Colonic mucosa (tissue), 4 donors: ENCODE results near the gene GFI1B. TPM values are rescaled to one million over a fixed set of nuclear protein-coding genes. Genes with fewer than 3 reads are reported as not detected.
A peak's percentile ranks its signal among the peaks of the same experiment; 100 is the strongest.
"Not testable (repeated sequence)": the region's sequence is repeated elsewhere in the genome, so short reads cannot be mapped to it uniquely, and the experiment has no call there.

Source experiments
- DNase-seq: peaks from one replicate; pipeline ENCODE4 v3.0.0-alpha.2; 2020
- H3K27ac ChIP-seq: fragments of 200-600 bp; one replicate; pipeline ENCODE4 v1.8.0; 2021
- H3K27me3 ChIP-seq: fragments of 200-600 bp; one replicate; pipeline ENCODE4 v1.8.0; 2021
- H3K36me3 ChIP-seq: fragments of 200-600 bp; one replicate; pipeline ENCODE4 v1.8.0; 2021
- H3K4me1 ChIP-seq: fragments of 200-600 bp; one replicate; pipeline ENCODE4 v1.8.0; 2021; ENCODE audit warnings: mild to moderate bottlenecking
- H3K4me3 ChIP-seq: fragments of 200-600 bp; one replicate; pipeline ENCODE4 v1.8.0; 2021
- H3K9ac ChIP-seq, 2 donors: one replicate each; pipeline ENCODE4 v1.7.0; 2013; ENCODE audit warnings: control low read depth in 2 of 2, low read depth in 2 of 2, low read length in 2 of 2
- H3K9me3 ChIP-seq: fragments of 200-600 bp; one replicate; pipeline ENCODE4 v1.8.0; 2021
- intact Hi-C: fragments of 100-400 bp; cut with DNase I; formaldehyde crosslinking; loops from one replicate; pipeline ENCODE4 v1.14.1; 2022
- microRNA-seq: library from miRNA; unstranded; fragments of <30 nt; microRNA quantifications from one replicate; pipeline ENCODE4, GENCODE V29; 2019
- total RNA-seq, 2 donors: library from RNA; stranded (reverse); fragmentation: NEBNext Ultra II Directional in 1 of 2; extraction: Animal tissue kit (Norgen Biotek cat#: 25700) in 1 of 2; gene quantifications; one replicate each; pipeline ENCODE4 v1.2.1, GENCODE V29; 2021
- TF ChIP-seq, protein P1 (sequence below): fragments of 200-600 bp; IDR thresholded peaks from one replicate; pipeline ENCODE4 v1.8.0; 2022; ENCODE audit warnings: antibody characterized with exemption, mild to moderate bottlenecking
- donor health status: healthy.
- donor health status: DM: no; HTN: no; CAD: no.
- donor health status: DM: no; HTN: no; CAD: no.

The GFI1B gene
- total RNA-seq, 2 donors from 2014 or later, result 1.1 to 1.3 TPM

- Histone ChIP-seq H3K4me1 (no peaks in the 10 kb centered on the region), H3K9ac (no peak overlapping the region), H3K4me3 (no peak overlapping the region), H3K9me3 (no peaks in the 10 kb centered on the region), H3K27me3 (no peaks in the 10 kb centered on the region), H3K27ac (no peak overlapping the region), H3K36me3 (peaks cover 4% of the 10 kb centered on the region)
- intact Hi-C loops, result no loop called here
- no peak for DNase-seq
- TF ChIP-seq, protein P1, sequence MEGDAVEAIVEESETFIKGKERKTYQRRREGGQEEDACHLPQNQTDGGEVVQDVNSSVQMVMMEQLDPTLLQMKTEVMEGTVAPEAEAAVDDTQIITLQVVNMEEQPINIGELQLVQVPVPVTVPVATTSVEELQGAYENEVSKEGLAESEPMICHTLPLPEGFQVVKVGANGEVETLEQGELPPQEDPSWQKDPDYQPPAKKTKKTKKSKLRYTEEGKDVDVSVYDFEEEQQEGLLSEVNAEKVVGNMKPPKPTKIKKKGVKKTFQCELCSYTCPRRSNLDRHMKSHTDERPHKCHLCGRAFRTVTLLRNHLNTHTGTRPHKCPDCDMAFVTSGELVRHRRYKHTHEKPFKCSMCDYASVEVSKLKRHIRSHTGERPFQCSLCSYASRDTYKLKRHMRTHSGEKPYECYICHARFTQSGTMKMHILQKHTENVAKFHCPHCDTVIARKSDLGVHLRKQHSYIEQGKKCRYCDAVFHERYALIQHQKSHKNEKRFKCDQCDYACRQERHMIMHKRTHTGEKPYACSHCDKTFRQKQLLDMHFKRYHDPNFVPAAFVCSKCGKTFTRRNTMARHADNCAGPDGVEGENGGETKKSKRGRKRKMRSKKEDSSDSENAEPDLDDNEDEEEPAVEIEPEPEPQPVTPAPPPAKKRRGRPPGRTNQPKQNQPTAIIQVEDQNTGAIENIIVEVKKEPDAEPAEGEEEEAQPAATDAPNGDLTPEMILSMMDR, result no peak
Measured at GRCh38 chr9:133037775-133038515, 59.5 kb downstream of the GFI1B start.

DNA sequence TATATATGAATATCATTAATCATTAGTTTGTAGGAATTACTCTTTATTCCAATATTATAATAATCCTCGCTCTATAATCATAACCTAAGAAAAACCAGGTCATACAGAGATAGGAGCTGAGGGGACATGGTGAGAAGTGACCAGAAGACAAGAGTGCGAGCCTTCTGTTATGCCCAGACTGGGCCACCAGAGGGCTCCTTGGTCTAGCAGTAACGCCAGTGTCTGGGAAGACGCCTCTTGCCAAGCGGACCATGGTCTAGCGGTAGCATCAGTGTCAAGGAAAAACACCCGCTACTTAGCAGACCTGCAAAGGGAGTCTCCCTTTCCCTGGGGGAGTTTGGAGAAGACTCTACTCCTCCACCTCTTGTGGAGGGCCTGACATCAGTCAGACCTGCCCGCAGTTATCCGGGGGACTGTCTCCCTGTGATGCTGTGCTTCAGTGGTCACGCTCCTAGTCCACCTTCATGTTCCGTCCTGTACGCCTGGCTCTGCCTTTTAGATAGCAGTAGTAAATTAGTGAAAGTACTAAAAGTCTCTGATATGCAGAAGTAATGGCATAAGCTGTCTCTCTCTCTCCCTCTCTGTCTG, 62.5 kb downstream of the GFI1B start:
- peak; percentile 57 for DNase-seq
- H3K27me3 ChIP-seq, H3K9ac ChIP-seq, H3K4me1 ChIP-seq, H3K4me3 ChIP-seq, H3K27ac ChIP-seq, H3K9me3 ChIP-seq, H3K36me3 ChIP-seq: not testable (repeated sequence)
- intact Hi-C loops, result loop anchor here (10.0 kb wide), 1 partner anchor 64 kb away; no protein-coding TSS in a partner anchor
- TF ChIP-seq, protein P1, result peak; percentile 51

Small RNA genes within 50 kb of the gene (microRNA-seq; reads per million reads assigned to microRNA genes)
- gene MIR548AW, result 1.7 reads per million

Other genes with a start within 250 kb of the GFI1B start
- gene AK8, start 100.4 kb upstream of the GFI1B start, total RNA-seq, result under 1 TPM; 0.16 to 0.59 TPM
- 1 to 10 TPM; 1.1 to 2.7 TPM for gene SPACA9, start 99.8 kb upstream of the GFI1B start, total RNA-seq
- gene TSC1, start 34.1 kb upstream of the GFI1B start, total RNA-seq, result 10 to 100 TPM; 29.4 to 46.6 TPM
- gene GTF3C5, start 52.3 kb downstream of the GFI1B start, total RNA-seq, result 10 to 100 TPM; 42.3 to 70.9 TPM
- 10 to 100 TPM in 1 of 2 donors, under 1 TPM in 1; 0.61 to 16.6 TPM for gene CEL, start 83.3 kb downstream of the GFI1B start, total RNA-seq
- gene RALGDS, start 142.5 kb downstream of the GFI1B start, total RNA-seq, result 10 to 100 TPM; 24.2 to 39.7 TPM
- 1 to 10 TPM; 4.6 to 4.8 TPM for gene GBGT1, start 185.2 kb downstream of the GFI1B start, total RNA-seq
- not detected for gene OBP2B, start 230.6 kb downstream of the GFI1B start, total RNA-seq